Progenitor cell of endocrine pancreas (in vitro differentiated cells): Measurements from ENCODE around the gene RRP9. TPM values are rescaled to one million over a fixed set of nuclear protein-coding genes. Genes with fewer than 3 reads are reported as not detected.
A peak's percentile ranks its signal among the peaks of the same experiment; 100 is the strongest.
"Not testable (repeated sequence)": the region's sequence is repeated elsewhere in the genome, so short reads cannot be mapped to it uniquely, and the experiment has no call there.

Source experiments
- DNase-seq: peaks from one replicate; pipeline ENCODE4 v3.0.0; 2021; ENCODE audit warnings: low spot score; ENCODE audit not compliant: unreplicated experiment
- H3K27ac Mint-ChIP-seq: 2 replicates; pipeline ENCODE4 v1.8.0; 2021; ENCODE audit warnings: mild to moderate bottlenecking, moderate library complexity, mixed read lengths
- H3K27me3 Mint-ChIP-seq: 2 replicates; pipeline ENCODE4 v1.8.0; 2021; ENCODE audit warnings: mixed read lengths
- H3K36me3 Mint-ChIP-seq: 2 replicates; pipeline ENCODE4 v1.8.0; 2022; ENCODE audit warnings: mixed read lengths; ENCODE audit not compliant: insufficient read depth
- H3K4me1 Mint-ChIP-seq: 2 replicates; pipeline ENCODE4 v1.8.0; 2021; ENCODE audit warnings: low read depth, mixed read lengths
- H3K4me3 Mint-ChIP-seq: 2 replicates; pipeline ENCODE4 v1.8.0; 2021; ENCODE audit warnings: low read depth, mild to moderate bottlenecking, moderate library complexity, mixed read lengths
- H3K9me3 Mint-ChIP-seq: 2 replicates; pipeline ENCODE4 v1.8.0; 2021; ENCODE audit warnings: low read depth, mixed read lengths
- CTCF ChIP-seq: fragments of 200-600 bp; sonication (generic); IDR thresholded peaks from one replicate; pipeline ENCODE4 v1.5.0; 2021; ENCODE audit warnings: antibody characterized with exemption, mild to moderate bottlenecking; ENCODE audit not compliant: unreplicated experiment
- long read RNA-seq: library from polyadenylated mRNA; unstranded; transcript quantifications from one replicate; pipeline ENCODE4 v2.0.0, GENCODE V29; 2020
- total RNA-seq: library from RNA; stranded (reverse); gene quantifications from 2 replicates; pipeline ENCODE4 v1.2.1, GENCODE V29; 2021

The RRP9 gene
- total RNA-seq = 22.5 and 24.0 TPM in 2 replicates
- long read RNA-seq, transcript RRP9-201 (15 exons, 1,578 nt) = major isoform, 8 of 11 reads
- long read RNA-seq, partial matches to known transcripts = 2 of 11 reads
- long read RNA-seq, other reads (novel, unspliced or antisense) = 1 of 11 reads

GRCh38 chr3:51941798-51942602 lies at the start of gene RRP9, which contains the start of gene PARP3:
Gene RRP9, minus strand, starts transcription at chr3:51941904. Its CDS starts 37 bp downstream, at chr3:51941867.
Gene PARP3, plus strand, starts transcription at chr3:51942363. Its CDS starts 993 bp downstream, at chr3:51943356.
- TF ChIP-seq CTCF = peak; percentile 99
- Mint-ChIP-seq H3K9me3 (no peaks in the 10 kb centered on the region), H3K4me3 (peak within 1 kb of the TSS; percentile 77), H3K27ac (peak within 1 kb of the TSS; percentile 13), H3K4me1 (peaks cover 12% of the 10 kb centered on the region), H3K27me3 (no peaks in the 10 kb centered on the region), H3K36me3 (peaks cover 5% of the 10 kb centered on the region)
- peak; percentile 98 for DNase-seq

- H3K36me3 Mint-ChIP-seq = peaks cover 16% of the 10 kb centered on the region
- H3K27me3 Mint-ChIP-seq, H3K27ac Mint-ChIP-seq, H3K4me3 Mint-ChIP-seq, H3K9me3 Mint-ChIP-seq, DNase-seq: not testable (repeated sequence)
- H3K4me1 Mint-ChIP-seq = peaks cover 10% of the 10 kb centered on the region
These were observed 48.8 kb upstream of the RRP9 start for GRCh38 chr3:51990501-51990971.

GRCh38 chr3:51988286-51989146 lies 46.8 kb upstream of the RRP9 start:
- H3K27ac Mint-ChIP-seq = peak overlapping the region; percentile 65

GRCh38 chr3:51987568-51987967 lies 45.9 kb upstream of the RRP9 start:
- Mint-ChIP-seq H3K9me3 (no peaks in the 10 kb centered on the region), H3K4me3 (no peak overlapping the region), H3K27me3 (no peaks in the 10 kb centered on the region), H3K36me3 (peaks cover 6% of the 10 kb centered on the region), H3K27ac (no peak overlapping the region), H3K4me1 (peaks cover 7% of the 10 kb centered on the region)
- no peak for DNase-seq
- no peak for TF ChIP-seq CTCF

More at GRCh38 chr3:51988286-51989146, 46.8 kb upstream of the RRP9 start:
- H3K4me1 Mint-ChIP-seq = peaks cover 4% of the 10 kb centered on the region
- TF ChIP-seq CTCF = no peak
- H3K9me3 Mint-ChIP-seq = no peaks in the 10 kb centered on the region
- H3K27me3 Mint-ChIP-seq = no peaks in the 10 kb centered on the region
- H3K4me3 Mint-ChIP-seq = no peak overlapping the region
- DNase-seq = no peak
- H3K36me3 Mint-ChIP-seq = peaks cover 8% of the 10 kb centered on the region

GRCh38 chr3:51986010-51986947 lies 44.6 kb upstream of the RRP9 start:
- no peaks in the 10 kb centered on the region for H3K27me3 Mint-ChIP-seq
- no peaks in the 10 kb centered on the region for H3K9me3 Mint-ChIP-seq
- TF ChIP-seq CTCF = no peak
- peaks cover 3% of the 10 kb centered on the region for H3K36me3 Mint-ChIP-seq
- no peak overlapping the region for H3K4me3 Mint-ChIP-seq
- peaks cover 12% of the 10 kb centered on the region for H3K4me1 Mint-ChIP-seq
- H3K27ac Mint-ChIP-seq = no peak overlapping the region
- DNase-seq = no peak
